Mucosa of stomach (tissue), 1 donor: ENCODE measurements around the gene SLC35A3.
A peak's percentile ranks its signal among the peaks of the same experiment; 100 is the strongest.

ENCODE experiments used
- H3K27me3 ChIP-seq: one replicate; pipeline ENCODE4 v1.7.0; 2013; ENCODE audit warnings: mild to moderate bottlenecking, low read length; ENCODE audit not compliant: control insufficient read depth, insufficient read depth
- H3K36me3 ChIP-seq: one replicate; pipeline ENCODE4 v1.7.0; 2013; ENCODE audit warnings: low read length; ENCODE audit not compliant: control insufficient read depth, insufficient read depth
- H3K4me1 ChIP-seq: one replicate; pipeline ENCODE4 v1.7.0; 2013; ENCODE audit warnings: mild to moderate bottlenecking, low read length; ENCODE audit not compliant: control insufficient read depth, insufficient read depth
- H3K4me3 ChIP-seq: one replicate; pipeline ENCODE4 v1.7.0; 2013; ENCODE audit warnings: low read length
- H3K9ac ChIP-seq: one replicate; pipeline ENCODE4 v1.7.0; 2013; ENCODE audit warnings: mild to moderate bottlenecking, low read length, moderate library complexity
- H3K9me3 ChIP-seq: one replicate; pipeline ENCODE4 v1.7.0; 2013; ENCODE audit warnings: mild to moderate bottlenecking, low read length, moderate library complexity; ENCODE audit not compliant: control insufficient read depth
- donor health status: Pancreatic carcinoma.

Gene SLC35A3

DNA sequence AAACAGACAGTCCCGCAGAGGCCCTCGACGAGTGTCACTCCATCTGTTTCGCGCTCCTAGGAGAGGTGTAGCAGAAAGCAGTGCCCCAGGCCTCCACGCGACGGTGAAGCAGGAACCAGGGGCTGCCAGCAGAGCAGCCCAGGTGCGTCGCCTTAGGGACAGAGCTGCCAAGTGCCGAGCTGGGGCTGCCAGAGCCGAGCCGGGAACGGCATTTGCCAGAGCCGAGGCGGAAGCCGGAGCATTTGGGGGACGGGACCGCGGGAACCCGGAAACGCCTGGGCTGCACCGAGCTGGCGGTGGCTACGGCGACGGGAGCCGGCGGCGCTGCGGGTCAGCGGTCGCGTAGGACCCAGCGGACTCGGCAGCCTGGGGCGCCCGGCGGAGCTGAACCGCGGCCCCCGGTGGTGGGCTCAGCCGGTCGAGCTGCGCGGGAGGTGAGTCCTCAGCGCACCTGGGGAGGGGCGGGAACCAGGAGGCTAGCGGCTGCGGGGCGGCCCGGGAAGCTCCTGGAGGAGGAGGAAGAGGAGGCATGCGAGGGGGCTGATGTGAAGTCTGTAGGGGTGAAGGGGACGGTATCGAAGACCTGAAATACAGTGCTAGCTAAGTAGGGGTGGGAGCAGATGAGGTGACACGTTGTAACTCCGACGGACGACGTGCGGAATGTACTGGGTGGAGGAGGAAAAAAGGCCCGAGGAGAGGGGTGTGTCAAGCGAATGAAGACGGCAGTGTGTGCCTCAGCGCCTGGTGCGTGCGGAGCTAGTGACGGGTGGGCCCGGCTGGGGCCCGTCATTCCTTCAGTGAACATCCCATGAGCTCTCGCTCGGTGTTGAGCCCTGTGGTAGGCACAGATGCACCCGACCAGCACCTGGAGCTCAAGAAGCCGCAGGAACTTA, at the start of gene SLC35A3:
Gene SLC35A3, plus strand, starts transcription at position 268 of the 893 bp plus-strand sequence. CDS start 23,559 bp downstream, outside the sequence.
- peak within 1 kb of the TSS; percentile 73 for H3K9ac ChIP-seq
- H3K27me3 ChIP-seq, result no peaks in the 10 kb centered on the region
- peak within 1 kb of the TSS; percentile 56 for H3K4me3 ChIP-seq
- no peaks in the 10 kb centered on the region for H3K9me3 ChIP-seq
- H3K36me3 ChIP-seq, result no peaks in the 10 kb centered on the region
- peaks cover 11% of the 10 kb centered on the region for H3K4me1 ChIP-seq

DNA sequence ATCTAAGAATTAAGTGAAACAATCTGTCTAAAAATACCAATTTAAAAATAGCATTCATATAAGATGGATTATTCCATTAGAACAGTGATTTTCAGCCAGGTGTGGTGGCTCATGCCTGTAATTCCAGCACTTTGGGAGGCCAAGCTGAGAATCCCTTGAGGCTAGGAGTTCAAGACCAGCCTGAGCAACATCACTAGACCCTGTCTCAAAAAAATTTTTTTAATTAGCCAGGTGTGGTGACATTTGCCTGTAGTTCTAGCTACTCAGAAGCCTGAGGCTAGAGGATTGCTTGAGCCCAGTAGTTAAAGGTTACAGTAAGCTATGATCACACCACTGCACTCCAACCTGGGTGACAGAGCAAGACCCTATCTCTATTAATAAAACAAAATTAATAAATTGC, 35.0 kb upstream of the SLC35A3 start:
- no peak overlapping the region for H3K4me3 ChIP-seq
- no peaks in the 10 kb centered on the region for H3K9me3 ChIP-seq
- no peaks in the 10 kb centered on the region for H3K4me1 ChIP-seq
- H3K36me3 ChIP-seq, result no peaks in the 10 kb centered on the region
- no peak overlapping the region for H3K9ac ChIP-seq
- no peaks in the 10 kb centered on the region for H3K27me3 ChIP-seq

DNA sequence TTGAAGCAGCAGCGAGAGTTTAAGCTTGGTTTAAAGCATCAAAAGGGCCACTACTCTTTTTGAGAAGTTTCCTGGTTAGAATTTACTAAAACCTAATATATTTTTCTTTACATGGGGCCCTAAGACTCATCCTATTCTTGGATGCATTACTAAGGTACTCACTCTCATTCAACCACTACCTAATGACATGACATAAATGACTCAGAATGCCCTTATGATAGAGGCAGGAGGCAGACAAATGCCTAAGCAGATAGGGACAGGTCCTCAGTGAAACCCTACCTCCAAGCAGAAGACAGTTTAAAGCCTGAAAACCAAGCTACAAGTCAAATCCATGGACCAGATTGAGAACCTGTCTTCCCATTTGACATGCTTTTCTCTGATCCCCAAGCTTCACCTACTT, 34.3 kb upstream of the SLC35A3 start:
- Histone ChIP-seq H3K27me3 (no peaks in the 10 kb centered on the region), H3K4me3 (no peak overlapping the region), H3K9me3 (no peaks in the 10 kb centered on the region), H3K36me3 (no peaks in the 10 kb centered on the region), H3K9ac (no peak overlapping the region), H3K4me1 (no peaks in the 10 kb centered on the region)

DNA sequence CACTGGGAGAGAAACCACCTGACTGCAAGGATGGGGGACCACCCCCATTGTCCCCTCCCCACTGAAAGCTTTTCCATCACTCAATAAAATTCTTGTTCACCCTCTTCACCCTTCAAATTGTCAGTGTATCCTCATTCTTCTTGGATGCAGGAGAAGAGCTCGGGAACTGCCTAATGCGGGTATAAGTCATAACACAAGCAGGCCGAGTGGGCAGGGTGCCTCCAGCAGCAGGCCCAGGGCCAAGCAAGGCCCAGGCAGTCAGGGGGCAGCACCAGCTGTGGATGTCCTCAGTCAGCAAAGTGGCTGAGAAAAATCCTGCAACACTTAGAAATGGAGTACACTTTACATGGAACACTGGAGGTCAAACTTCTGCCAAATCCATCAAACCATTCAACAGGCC, 33.7 kb upstream of the SLC35A3 start:
- H3K4me3 ChIP-seq, result no peak overlapping the region
- H3K4me1 ChIP-seq, result no peaks in the 10 kb centered on the region
- no peaks in the 10 kb centered on the region for H3K27me3 ChIP-seq
- H3K9me3 ChIP-seq, result no peaks in the 10 kb centered on the region
- no peaks in the 10 kb centered on the region for H3K36me3 ChIP-seq
- H3K9ac ChIP-seq, result no peak overlapping the region

- H3K27me3 ChIP-seq, result no peaks in the 10 kb centered on the region
Measured at GRCh38 chr1:99942723-99943122, 27.1 kb upstream of the SLC35A3 start.

DNA sequence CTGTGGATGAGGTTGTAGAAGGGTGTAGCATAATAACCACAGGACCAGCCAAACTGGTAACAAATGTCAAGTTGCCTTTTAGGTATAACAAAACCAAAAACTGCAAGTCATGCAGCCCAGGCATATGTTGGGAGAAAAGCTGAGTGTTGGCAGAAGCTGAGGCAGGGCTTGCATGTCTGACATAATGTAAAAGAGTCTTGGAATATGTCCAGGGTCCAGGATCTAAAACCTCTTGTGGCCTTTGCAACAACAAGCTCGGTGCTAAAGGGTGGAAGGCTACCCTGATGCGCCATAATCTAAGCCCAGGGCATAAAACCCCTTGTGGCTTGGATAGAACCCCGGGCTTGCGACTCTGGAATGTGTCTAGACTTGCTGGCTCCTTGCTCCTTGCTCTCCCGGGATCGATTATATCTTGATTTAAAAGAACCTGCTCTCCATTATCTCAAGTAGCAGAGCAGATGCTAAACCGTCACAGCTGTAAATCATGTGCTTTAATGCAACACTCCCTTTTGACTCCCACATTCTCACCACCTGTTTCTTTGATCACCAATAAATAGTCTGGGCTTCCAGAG, 26.5 kb upstream of the SLC35A3 start:
- Histone ChIP-seq H3K4me1 (no peaks in the 10 kb centered on the region), H3K9ac (no peak overlapping the region), H3K36me3 (no peaks in the 10 kb centered on the region), H3K9me3 (no peaks in the 10 kb centered on the region), H3K27me3 (no peaks in the 10 kb centered on the region), H3K4me3 (no peak overlapping the region)

More at GRCh38 chr1:99942723-99943122, 27.1 kb upstream of the SLC35A3 start:
- no peaks in the 10 kb centered on the region for H3K9me3 ChIP-seq
- no peaks in the 10 kb centered on the region for H3K36me3 ChIP-seq
- no peak overlapping the region for H3K9ac ChIP-seq
- no peaks in the 10 kb centered on the region for H3K4me1 ChIP-seq
- no peak overlapping the region for H3K4me3 ChIP-seq

- H3K4me3 ChIP-seq, result no peak overlapping the region
- H3K9me3 ChIP-seq, result no peaks in the 10 kb centered on the region
- no peak overlapping the region for H3K9ac ChIP-seq
- no peaks in the 10 kb centered on the region for H3K4me1 ChIP-seq
- H3K27me3 ChIP-seq, result no peaks in the 10 kb centered on the region
- no peaks in the 10 kb centered on the region for H3K36me3 ChIP-seq
Measured at GRCh38 chr1:99944192-99944591, 25.6 kb upstream of the SLC35A3 start.

- Histone ChIP-seq H3K9me3 (no peaks in the 10 kb centered on the region), H3K27me3 (no peaks in the 10 kb centered on the region), H3K4me1 (no peaks in the 10 kb centered on the region), H3K36me3 (no peaks in the 10 kb centered on the region), H3K4me3 (no peak overlapping the region), H3K9ac (no peak overlapping the region)
Measured at GRCh38 chr1:99945174-99945573, 24.6 kb upstream of the SLC35A3 start.

GRCh38 chr1:99950486-99950885, 19.3 kb upstream of the SLC35A3 start:
- no peaks in the 10 kb centered on the region for H3K9me3 ChIP-seq
- no peaks in the 10 kb centered on the region for H3K27me3 ChIP-seq
- no peak overlapping the region for H3K4me3 ChIP-seq
- H3K9ac ChIP-seq, result no peak overlapping the region
- no peaks in the 10 kb centered on the region for H3K36me3 ChIP-seq
- H3K4me1 ChIP-seq, result no peaks in the 10 kb centered on the region

DNA sequence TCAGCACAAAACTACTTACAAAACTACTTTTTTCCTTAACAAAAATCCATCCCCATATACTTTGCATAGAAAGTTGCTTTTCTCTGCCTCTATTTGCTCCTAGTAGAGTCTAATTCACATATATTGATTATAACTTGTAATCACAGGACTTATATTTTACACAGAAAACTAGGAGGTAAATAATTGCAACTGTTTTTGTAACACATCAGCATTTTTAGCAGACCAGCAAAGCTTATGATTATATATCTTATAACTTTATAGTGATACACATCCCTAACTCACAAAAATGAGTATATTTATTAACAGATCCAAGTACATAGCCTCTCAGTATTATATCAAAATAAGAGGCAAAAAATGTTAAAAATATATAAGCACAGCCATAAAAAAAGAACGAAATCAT, 17.3 kb upstream of the SLC35A3 start:
- Histone ChIP-seq H3K9ac (no peak overlapping the region), H3K4me1 (no peaks in the 10 kb centered on the region), H3K36me3 (no peaks in the 10 kb centered on the region), H3K9me3 (no peaks in the 10 kb centered on the region), H3K27me3 (no peaks in the 10 kb centered on the region), H3K4me3 (no peak overlapping the region)

DNA sequence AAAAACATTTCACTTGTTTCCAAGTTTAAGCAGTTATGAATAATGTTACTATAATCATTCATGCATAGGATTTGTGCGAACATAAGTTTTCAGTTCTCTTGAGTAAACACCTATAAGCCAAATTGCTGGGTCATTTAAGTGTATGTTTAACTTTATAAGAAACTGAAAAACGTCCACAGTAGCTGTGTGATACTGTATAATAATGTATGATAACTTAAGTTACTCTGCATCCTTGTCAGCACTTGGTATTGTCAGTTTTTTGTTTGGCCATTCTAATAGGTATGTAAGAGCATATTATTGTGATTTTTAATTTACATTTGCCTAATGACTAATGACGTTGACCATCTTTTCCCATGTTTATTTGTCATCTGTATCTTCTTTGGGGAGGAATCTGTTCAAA, 14.4 kb upstream of the SLC35A3 start:
- Histone ChIP-seq H3K9me3 (no peaks in the 10 kb centered on the region), H3K36me3 (no peaks in the 10 kb centered on the region), H3K27me3 (no peaks in the 10 kb centered on the region), H3K4me3 (no peak overlapping the region), H3K4me1 (no peaks in the 10 kb centered on the region), H3K9ac (no peak overlapping the region)

DNA sequence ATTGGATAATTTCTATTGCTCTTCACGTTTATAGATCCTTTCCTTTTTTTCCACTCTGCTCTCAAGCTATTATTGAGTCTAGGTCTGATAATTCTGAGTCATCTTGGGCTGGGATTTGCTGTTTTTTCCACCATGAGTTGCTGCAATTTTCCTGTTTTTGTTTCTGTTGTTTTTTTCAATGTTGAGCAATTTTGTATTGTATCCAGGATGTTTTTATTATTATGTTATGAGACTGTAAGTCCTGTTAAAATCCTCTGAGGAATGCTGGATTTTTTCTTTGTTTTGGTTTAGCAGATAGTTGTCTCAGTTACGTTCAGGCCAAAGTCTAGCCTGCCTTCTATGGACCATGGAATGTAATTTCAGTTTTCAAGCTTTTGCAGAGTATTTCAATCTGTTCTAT, 13.0 kb upstream of the SLC35A3 start:
- H3K9me3 ChIP-seq, result no peaks in the 10 kb centered on the region
- H3K4me1 ChIP-seq, result no peaks in the 10 kb centered on the region

More for the DNA sequence above, 13.0 kb upstream of the SLC35A3 start:
- Histone ChIP-seq H3K4me3 (no peak overlapping the region), H3K36me3 (no peaks in the 10 kb centered on the region), H3K9ac (no peak overlapping the region), H3K27me3 (no peaks in the 10 kb centered on the region)
